Measurements from ENCODE around the gene CHRNE.
"Not testable (repeated sequence)": the region's sequence is repeated elsewhere in the genome, so short reads cannot be mapped to it uniquely, and the experiment has no call there.

The CHRNE gene

GRCh38 chr17:4877089-4877488 is 25.8 kb downstream of the CHRNE start:
- Histone ChIP-seq H3K9me3 (ENCODE audit: control insufficient read depth in 1 of 2, low read length in 2 of 2) (no peaks in the 10 kb centered on the region), H3K4me1 (ENCODE audit: control insufficient read depth in 1 of 2, insufficient read depth in 2 of 2, low read length in 2 of 2) (peaks cover 0 to 6% of the 10 kb centered on the region in 2 donors), H3K36me3 (ENCODE audit: control insufficient read depth in 1 of 2, insufficient read depth in 2 of 2, low read length in 2 of 2) (peaks cover 7 to 30% of the 10 kb centered on the region in 2 donors), H3K27ac (ENCODE audit: low read length) (peak overlapping the region; percentile 1), H3K27me3 (ENCODE audit: low read depth, low read length) (no peaks in the 10 kb centered on the region), H3K4me3 (ENCODE audit: low read depth in 1 of 2, low read length in 2 of 2) (no peak overlapping the region)

GRCh38 chr17:4872786-4873185 is 30.1 kb downstream of the CHRNE start:
- H3K4me3 ChIP-seq (ENCODE audit: low read depth in 1 of 2, low read length in 2 of 2), result no peak overlapping the region
- H3K9me3 ChIP-seq (ENCODE audit: control insufficient read depth in 1 of 2, low read length in 2 of 2), result no peaks in the 10 kb centered on the region
- H3K36me3 ChIP-seq (ENCODE audit: control insufficient read depth in 1 of 2, insufficient read depth in 2 of 2, low read length in 2 of 2), result no peaks in the 10 kb centered on the region
- no peaks in the 10 kb centered on the region for H3K27me3 ChIP-seq (ENCODE audit: low read depth, low read length)
- no peak overlapping the region for H3K27ac ChIP-seq (ENCODE audit: low read length)
- H3K4me1 ChIP-seq (ENCODE audit: control insufficient read depth in 1 of 2, insufficient read depth in 2 of 2, low read length in 2 of 2), result no peaks in the 10 kb centered on the region

GRCh38 chr17:4870855-4871254 is 32.0 kb downstream of the CHRNE start:
- Histone ChIP-seq H3K9me3 (ENCODE audit: control insufficient read depth in 1 of 2, low read length in 2 of 2) (no peaks in the 10 kb centered on the region), H3K4me3 (ENCODE audit: low read depth in 1 of 2, low read length in 2 of 2) (no peak overlapping the region), H3K4me1 (ENCODE audit: control insufficient read depth in 1 of 2, insufficient read depth in 2 of 2, low read length in 2 of 2) (no peaks in the 10 kb centered on the region), H3K36me3 (ENCODE audit: control insufficient read depth in 1 of 2, insufficient read depth in 2 of 2, low read length in 2 of 2) (no peaks in the 10 kb centered on the region), H3K27ac (ENCODE audit: low read length) (no peak overlapping the region), H3K27me3 (ENCODE audit: low read depth, low read length) (no peaks in the 10 kb centered on the region)

- H3K27me3 ChIP-seq (ENCODE audit: low read depth, low read length); H3K9me3 ChIP-seq (ENCODE audit: control insufficient read depth in 1 of 2, low read length in 2 of 2); H3K27ac ChIP-seq (ENCODE audit: low read length); H3K36me3 ChIP-seq (ENCODE audit: control insufficient read depth in 1 of 2, insufficient read depth in 2 of 2, low read length in 2 of 2); H3K4me3 ChIP-seq (ENCODE audit: low read depth in 1 of 2, low read length in 2 of 2); H3K4me1 ChIP-seq (ENCODE audit: control insufficient read depth in 1 of 2, insufficient read depth in 2 of 2, low read length in 2 of 2): not testable (repeated sequence)
Observed at GRCh38 chr17:4869058-4869998, 33.6 kb downstream of the CHRNE start.

- H3K27me3 ChIP-seq (ENCODE audit: low read depth, low read length); H3K36me3 ChIP-seq (ENCODE audit: control insufficient read depth in 1 of 2, insufficient read depth in 2 of 2, low read length in 2 of 2); H3K4me3 ChIP-seq (ENCODE audit: low read depth in 1 of 2, low read length in 2 of 2); H3K9me3 ChIP-seq (ENCODE audit: control insufficient read depth in 1 of 2, low read length in 2 of 2); H3K4me1 ChIP-seq (ENCODE audit: control insufficient read depth in 1 of 2, insufficient read depth in 2 of 2, low read length in 2 of 2); H3K27ac ChIP-seq (ENCODE audit: low read length): not testable (repeated sequence)
Observed at GRCh38 chr17:4867535-4867934, 35.4 kb downstream of the CHRNE start.

- Histone ChIP-seq H3K36me3 (ENCODE audit: control insufficient read depth in 1 of 2, insufficient read depth in 2 of 2, low read length in 2 of 2) (peaks cover 0 to 5% of the 10 kb centered on the region in 2 donors), H3K9me3 (ENCODE audit: control insufficient read depth in 1 of 2, low read length in 2 of 2) (no peaks in the 10 kb centered on the region), H3K27ac (ENCODE audit: low read length) (no peak overlapping the region), H3K4me3 (ENCODE audit: low read depth in 1 of 2, low read length in 2 of 2) (no peak overlapping the region), H3K4me1 (ENCODE audit: control insufficient read depth in 1 of 2, insufficient read depth in 2 of 2, low read length in 2 of 2) (peaks cover 7 to 13% of the 10 kb centered on the region in 2 donors), H3K27me3 (ENCODE audit: low read depth, low read length) (no peaks in the 10 kb centered on the region)
Observed at GRCh38 chr17:4863321-4863720, 39.6 kb downstream of the CHRNE start.

- no peak overlapping the region for H3K27ac ChIP-seq (ENCODE audit: low read length)
- H3K27me3 ChIP-seq (ENCODE audit: low read depth, low read length), result no peaks in the 10 kb centered on the region
- peaks cover 7 to 18% of the 10 kb centered on the region in 2 donors for H3K4me1 ChIP-seq (ENCODE audit: control insufficient read depth in 1 of 2, insufficient read depth in 2 of 2, low read length in 2 of 2)
- no peak overlapping the region for H3K4me3 ChIP-seq (ENCODE audit: low read depth in 1 of 2, low read length in 2 of 2)
- H3K36me3 ChIP-seq (ENCODE audit: control insufficient read depth in 1 of 2, insufficient read depth in 2 of 2, low read length in 2 of 2), result peaks cover 0 to 5% of the 10 kb centered on the region in 2 donors
- H3K9me3 ChIP-seq (ENCODE audit: control insufficient read depth in 1 of 2, low read length in 2 of 2), result no peaks in the 10 kb centered on the region
Observed at GRCh38 chr17:4862720-4863119, 40.2 kb downstream of the CHRNE start.

- Histone ChIP-seq H3K4me1 (ENCODE audit: control insufficient read depth in 1 of 2, insufficient read depth in 2 of 2, low read length in 2 of 2) (peaks cover 7 to 22% of the 10 kb centered on the region in 2 donors), H3K27ac (ENCODE audit: low read length) (no peak overlapping the region), H3K4me3 (ENCODE audit: low read depth in 1 of 2, low read length in 2 of 2) (no peak overlapping the region)
Observed at GRCh38 chr17:4861052-4861451, 41.8 kb downstream of the CHRNE start.

GRCh38 chr17:4860651-4861050 is 42.2 kb downstream of the CHRNE start:
- H3K27me3 ChIP-seq (ENCODE audit: low read depth, low read length), result no peaks in the 10 kb centered on the region
- no peak overlapping the region for H3K27ac ChIP-seq (ENCODE audit: low read length)
- H3K9me3 ChIP-seq (ENCODE audit: control insufficient read depth in 1 of 2, low read length in 2 of 2), result no peaks in the 10 kb centered on the region
- peaks cover 7 to 22% of the 10 kb centered on the region in 2 donors for H3K4me1 ChIP-seq (ENCODE audit: control insufficient read depth in 1 of 2, insufficient read depth in 2 of 2, low read length in 2 of 2)
- H3K4me3 ChIP-seq (ENCODE audit: low read depth in 1 of 2, low read length in 2 of 2), result no peak overlapping the region
- H3K36me3 ChIP-seq (ENCODE audit: control insufficient read depth in 1 of 2, insufficient read depth in 2 of 2, low read length in 2 of 2), result peaks cover 0 to 5% of the 10 kb centered on the region in 2 donors

More at GRCh38 chr17:4861052-4861451, 41.8 kb downstream of the CHRNE start:
- Histone ChIP-seq H3K36me3 (ENCODE audit: control insufficient read depth in 1 of 2, insufficient read depth in 2 of 2, low read length in 2 of 2) (peaks cover 0 to 5% of the 10 kb centered on the region in 2 donors), H3K27me3 (ENCODE audit: low read depth, low read length) (no peaks in the 10 kb centered on the region), H3K9me3 (ENCODE audit: control insufficient read depth in 1 of 2, low read length in 2 of 2) (no peaks in the 10 kb centered on the region)

- H3K36me3 ChIP-seq (ENCODE audit: control insufficient read depth in 1 of 2, insufficient read depth in 2 of 2, low read length in 2 of 2), result peaks cover 0 to 5% of the 10 kb centered on the region in 2 donors
- H3K4me3 ChIP-seq (ENCODE audit: low read depth in 1 of 2, low read length in 2 of 2), result no peak overlapping the region
- H3K27ac ChIP-seq (ENCODE audit: low read length), result no peak overlapping the region
- H3K9me3 ChIP-seq (ENCODE audit: control insufficient read depth in 1 of 2, low read length in 2 of 2), result no peaks in the 10 kb centered on the region
- H3K4me1 ChIP-seq (ENCODE audit: control insufficient read depth in 1 of 2, insufficient read depth in 2 of 2, low read length in 2 of 2), result peaks cover 7 to 22% of the 10 kb centered on the region in 2 donors
- no peaks in the 10 kb centered on the region for H3K27me3 ChIP-seq (ENCODE audit: low read depth, low read length)
Observed at GRCh38 chr17:4859816-4860625, 42.9 kb downstream of the CHRNE start.

GRCh38 chr17:4858882-4859260 is 44.0 kb downstream of the CHRNE start:
- peak overlapping the region in 1 of 2 donors; percentile 2 for H3K4me3 ChIP-seq (ENCODE audit: low read depth in 1 of 2, low read length in 2 of 2)
- no peak overlapping the region for H3K27ac ChIP-seq (ENCODE audit: low read length)
- peaks cover 0 to 5% of the 10 kb centered on the region in 2 donors for H3K36me3 ChIP-seq (ENCODE audit: control insufficient read depth in 1 of 2, insufficient read depth in 2 of 2, low read length in 2 of 2)
- H3K27me3 ChIP-seq (ENCODE audit: low read depth, low read length), result no peaks in the 10 kb centered on the region
- no peaks in the 10 kb centered on the region for H3K9me3 ChIP-seq (ENCODE audit: control insufficient read depth in 1 of 2, low read length in 2 of 2)
- peaks cover 7 to 22% of the 10 kb centered on the region in 2 donors for H3K4me1 ChIP-seq (ENCODE audit: control insufficient read depth in 1 of 2, insufficient read depth in 2 of 2, low read length in 2 of 2)
